ENCODE results near the gene ELL2. TPM values are rescaled to one million over a fixed set of nuclear protein-coding genes. Genes with fewer than 3 reads are reported as not detected.
A peak's percentile ranks its signal among the peaks of the same experiment; 100 is the strongest.

The ELL2 gene
- polyA plus RNA-seq, 1 of the 3 experiments (the other 2 are of a cell fraction) = 18.4 TPM

DNA sequence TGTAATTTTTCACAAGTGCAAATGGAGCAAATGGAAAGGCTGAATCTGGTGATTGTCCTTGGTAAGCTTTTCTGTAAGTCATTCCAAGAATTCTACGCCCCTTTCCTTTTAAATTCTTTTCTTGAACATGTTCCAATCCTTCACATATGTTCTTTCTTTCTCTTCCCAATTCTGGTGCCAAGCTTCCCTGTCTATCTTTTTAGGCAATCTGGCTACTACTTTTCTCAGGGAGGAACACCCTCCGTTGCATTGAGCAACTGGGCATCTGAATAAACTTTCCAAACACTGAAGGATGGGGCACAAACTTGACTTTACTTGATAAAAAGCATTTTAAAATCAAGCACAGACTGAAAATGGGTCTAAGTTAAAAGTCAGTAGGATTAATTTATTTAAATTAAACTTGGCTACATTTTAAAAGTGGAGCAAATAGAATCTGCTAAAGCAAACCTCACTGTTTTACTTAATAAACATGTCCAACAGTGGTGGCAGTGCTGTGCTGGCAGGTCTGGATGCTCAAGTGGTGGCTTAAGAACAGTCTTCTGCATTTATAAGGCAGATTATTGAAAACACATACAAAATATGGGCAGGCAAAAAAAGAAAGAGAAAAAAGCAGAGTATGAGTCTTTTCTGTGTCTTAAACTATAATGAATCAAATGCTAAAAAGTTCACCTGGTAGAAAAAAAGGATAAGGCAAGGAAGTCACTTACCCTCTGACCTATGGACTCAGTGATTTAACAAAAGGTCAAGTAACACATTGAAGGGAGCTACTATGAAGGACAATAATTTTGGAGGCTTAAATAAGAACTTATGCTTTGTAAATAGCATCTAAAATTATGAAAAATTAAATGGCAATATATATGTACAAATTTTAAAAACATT lies 5.4 kb downstream of the ELL2 start:
- Histone ChIP-seq H3K36me3 (replicated peaks in 1 of 2; ENCODE audit: control insufficient read depth in 1 of 2, insufficient read depth in 2 of 2, low read length in 1 of 2) (peaks cover 4 to 14% of the 10 kb centered on the region in 2 experiments), H3K27me3 (ENCODE audit: insufficient read depth) (no peaks in the 10 kb centered on the region), H3F3A (replicated peaks; ENCODE audit: insufficient read depth) (peaks cover 22% of the 10 kb centered on the region), H3K27ac (ENCODE audit: low read depth in 2 of 2, low read length in 1 of 2) (peak overlapping the region; percentile 50 to 51; a peak in 2 of 4 replicates), H3K4me2 (peak overlapping the region; percentile 82), H4K20me1 (ENCODE audit: insufficient read depth) (peaks cover 82% of the 10 kb centered on the region), H3K9me3 (no peaks in the 10 kb centered on the region), H3K79me2 (ENCODE audit: insufficient read depth) (peaks cover 100% of the 10 kb centered on the region), H3K4me3 (ENCODE audit: low read depth in 2 of 2, low read length in 1 of 2) (peak overlapping the region in 1 of 2 experiments; percentile 40; a peak in 2 of 4 replicates), H3K4me1 (ENCODE audit: control insufficient read depth in 1 of 2, insufficient read depth in 2 of 2, low read depth in 1 of 2, low read length in 1 of 2) (peaks cover 18 to 19% of the 10 kb centered on the region in 2 experiments; a peak in 3 of 4 replicates), H2AFZ (ENCODE audit: low read depth) (no peak overlapping the region), H3K9me2 (no peaks in the 10 kb centered on the region), H3K9ac (peak overlapping the region; percentile 25)
- CTCF ChIA-PET = no interaction called here
- no peak for DNase-seq
- TF ChIP-seq ELF1 (IDR thresholded peaks at IDR 0.05) (0 out of 2 replicates have a peak, but pooled peaks have one; percentile 11), TCF12 (IDR thresholded peaks at IDR 0.05) (peak; percentile 51), FOSL2 (IDR thresholded peaks at IDR 0.05; ENCODE audit: borderline replicate concordance, low read depth) (no peak), JUND (IDR thresholded peaks at IDR 0.05) (0 out of 2 replicates have a peak, but pooled peaks have one; percentile 5), NFIC (IDR thresholded peaks at IDR 0.05; ENCODE audit: borderline replicate concordance) (peak; percentile 64), MXI1 (IDR thresholded peaks at IDR 0.05; ENCODE audit: low read depth, low read length) (no peak)
- TF ChIP-seq, protein P1, sequence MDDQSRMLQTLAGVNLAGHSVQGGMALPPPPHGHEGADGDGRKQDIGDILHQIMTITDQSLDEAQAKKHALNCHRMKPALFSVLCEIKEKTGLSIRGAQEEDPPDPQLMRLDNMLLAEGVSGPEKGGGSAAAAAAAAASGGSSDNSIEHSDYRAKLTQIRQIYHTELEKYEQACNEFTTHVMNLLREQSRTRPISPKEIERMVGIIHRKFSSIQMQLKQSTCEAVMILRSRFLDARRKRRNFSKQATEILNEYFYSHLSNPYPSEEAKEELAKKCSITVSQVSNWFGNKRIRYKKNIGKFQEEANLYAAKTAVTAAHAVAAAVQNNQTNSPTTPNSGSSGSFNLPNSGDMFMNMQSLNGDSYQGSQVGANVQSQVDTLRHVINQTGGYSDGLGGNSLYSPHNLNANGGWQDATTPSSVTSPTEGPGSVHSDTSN (IDR thresholded peaks at IDR 0.05) = peak; percentile 16; the same call in 1 of the 2 replicates
- WGBS (ENCODE audit: low lambda C conversion rate) = 56% methylated on average over 2 of the region's 2 CpGs
- POLR2A ChIA-PET = no interaction called here

DNA sequence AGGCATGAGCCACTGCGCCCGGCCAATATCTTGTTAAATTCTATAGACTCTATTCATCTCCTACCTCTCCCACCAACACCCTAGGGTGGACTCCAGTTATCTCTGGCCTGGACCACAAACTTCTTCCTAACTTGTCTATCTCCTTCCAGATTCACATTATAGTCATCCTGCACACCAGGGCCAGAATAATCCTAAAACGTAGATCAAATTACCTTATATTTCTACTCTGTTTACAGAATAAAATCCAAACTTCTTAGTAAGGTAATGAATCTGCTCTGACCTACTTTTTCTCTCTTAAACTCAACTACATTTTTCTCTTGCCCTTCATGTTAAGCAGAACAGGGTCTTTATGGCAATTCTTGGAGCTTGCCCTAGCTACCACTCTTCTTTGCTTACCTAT lies 6.9 kb downstream of the ELL2 start:
- H3K36me3 ChIP-seq (replicated peaks in 1 of 2; ENCODE audit: control insufficient read depth in 1 of 2, insufficient read depth in 2 of 2, low read length in 1 of 2) = peaks cover 4 to 17% of the 10 kb centered on the region in 2 experiments
- peaks cover 7 to 21% of the 10 kb centered on the region in 2 experiments; a peak in 3 of 4 replicates for H3K4me1 ChIP-seq (ENCODE audit: control insufficient read depth in 1 of 2, insufficient read depth in 2 of 2, low read depth in 1 of 2, low read length in 1 of 2)
- H3K9me3 ChIP-seq = no peaks in the 10 kb centered on the region
- no peak overlapping the region for H2AFZ ChIP-seq (ENCODE audit: low read depth)
- TF ChIP-seq SIN3A (IDR thresholded peaks at IDR 0.05; ENCODE audit: borderline replicate concordance, low read depth, low read length) = no peak
- no peak for TF ChIP-seq EP300 (IDR thresholded peaks at IDR 0.05; ENCODE audit: borderline replicate concordance in 1 of 2, low read depth in 1 of 2, low read length in 1 of 2)
- TF ChIP-seq EZH2phosphoT487 (IDR thresholded peaks at IDR 0.05; ENCODE audit: borderline replicate concordance, low read depth) = no peak
- no peak for TF ChIP-seq FOXJ3 (CRISPR knock-in tag; IDR thresholded peaks at IDR 0.05)
- no peak for TF ChIP-seq ELF1 (IDR thresholded peaks at IDR 0.05)
- TF ChIP-seq CHD2 (IDR thresholded peaks at IDR 0.05; ENCODE audit: low read length, partially characterized antibody) = no peak
- no peak for TF ChIP-seq MEF2A (IDR thresholded peaks at IDR 0.05; ENCODE audit: borderline replicate concordance, low read depth)
- TF ChIP-seq, protein P2, sequence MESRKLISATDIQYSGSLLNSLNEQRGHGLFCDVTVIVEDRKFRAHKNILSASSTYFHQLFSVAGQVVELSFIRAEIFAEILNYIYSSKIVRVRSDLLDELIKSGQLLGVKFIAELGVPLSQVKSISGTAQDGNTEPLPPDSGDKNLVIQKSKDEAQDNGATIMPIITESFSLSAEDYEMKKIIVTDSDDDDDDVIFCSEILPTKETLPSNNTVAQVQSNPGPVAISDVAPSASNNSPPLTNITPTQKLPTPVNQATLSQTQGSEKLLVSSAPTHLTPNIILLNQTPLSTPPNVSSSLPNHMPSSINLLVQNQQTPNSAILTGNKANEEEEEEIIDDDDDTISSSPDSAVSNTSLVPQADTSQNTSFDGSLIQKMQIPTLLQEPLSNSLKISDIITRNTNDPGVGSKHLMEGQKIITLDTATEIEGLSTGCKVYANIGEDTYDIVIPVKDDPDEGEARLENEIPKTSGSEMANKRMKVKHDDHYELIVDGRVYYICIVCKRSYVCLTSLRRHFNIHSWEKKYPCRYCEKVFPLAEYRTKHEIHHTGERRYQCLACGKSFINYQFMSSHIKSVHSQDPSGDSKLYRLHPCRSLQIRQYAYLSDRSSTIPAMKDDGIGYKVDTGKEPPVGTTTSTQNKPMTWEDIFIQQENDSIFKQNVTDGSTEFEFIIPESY (IDR thresholded peaks at IDR 0.05; ENCODE audit: borderline replicate concordance, low read depth) = no peak
- TF ChIP-seq RAD21 (IDR thresholded peaks at IDR 0.05; ENCODE audit: low read length) = no peak
- no peak for TF ChIP-seq FOXM1 (IDR thresholded peaks at IDR 0.05; ENCODE audit: low read depth)
- no peak for TF ChIP-seq FOSL2 (IDR thresholded peaks at IDR 0.05; ENCODE audit: borderline replicate concordance, low read depth)
- no peak for TF ChIP-seq GATA2 (CRISPR knock-in tag; IDR thresholded peaks at IDR 0.05)
- no peak for TF ChIP-seq RXRA (IDR thresholded peaks at IDR 0.05; ENCODE audit: borderline replicate concordance, low read depth)
- TF ChIP-seq NFIC (IDR thresholded peaks at IDR 0.05; ENCODE audit: borderline replicate concordance) = no peak
- TF ChIP-seq, protein P3, sequence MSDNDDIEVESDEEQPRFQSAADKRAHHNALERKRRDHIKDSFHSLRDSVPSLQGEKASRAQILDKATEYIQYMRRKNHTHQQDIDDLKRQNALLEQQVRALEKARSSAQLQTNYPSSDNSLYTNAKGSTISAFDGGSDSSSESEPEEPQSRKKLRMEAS (IDR thresholded peaks at IDR 0.05; ENCODE audit: low read depth) = no peak
- no peak for TF ChIP-seq RFX5 (IDR thresholded peaks at IDR 0.05; ENCODE audit: low read length)
- H3K4me2 ChIP-seq = peak overlapping the region; percentile 82; the same call in 1 of the 2 replicates
- POLR2A ChIA-PET = no interaction called here
- no peak overlapping the region for H3K4me3 ChIP-seq (ENCODE audit: low read depth in 2 of 2, low read length in 1 of 2)
- H3F3A ChIP-seq (replicated peaks; ENCODE audit: insufficient read depth) = peaks cover 31% of the 10 kb centered on the region
- no peak for DNase-seq
- H3K27me3 ChIP-seq (ENCODE audit: insufficient read depth) = no peaks in the 10 kb centered on the region
- no peak overlapping the region for H3K9ac ChIP-seq
- no peaks in the 10 kb centered on the region for H3K9me2 ChIP-seq
- peaks cover 99% of the 10 kb centered on the region for H3K79me2 ChIP-seq (ENCODE audit: insufficient read depth)
- CTCF ChIA-PET = no interaction called here
- H4K20me1 ChIP-seq (ENCODE audit: insufficient read depth) = peaks cover 91% of the 10 kb centered on the region
- 95% methylated on average over 3 of the region's 3 CpGs for WGBS (ENCODE audit: low lambda C conversion rate)
- peak overlapping the region in 1 of 2 experiments; percentile 51; a peak in 1 of 4 replicates for H3K27ac ChIP-seq (ENCODE audit: low read depth in 2 of 2, low read length in 1 of 2)

Measured in SK-N-SH (cell line).